Ecto neural progenitor cell (in vitro differentiated cells): ENCODE results near the gene MACROH2A1.

Experiments
- DNase-seq: peaks from one replicate; pipeline ENCODE4 v3.0.0-alpha.2; 2018; ENCODE audit warnings: low spot score

MACROH2A1 gene

GRCh38 chr5:135398855-135399793 lies at the start of gene MACROH2A1:
TSS of gene MACROH2A1 (minus strand) at chr5:135399231. CDS start at chr5:135389093, 10,138 bp downstream.
- peak; percentile 90 for DNase-seq

- no peak for DNase-seq
These were observed 49.2 kb upstream of the MACROH2A1 start for GRCh38 chr5:135448071-135448739.

DNA sequence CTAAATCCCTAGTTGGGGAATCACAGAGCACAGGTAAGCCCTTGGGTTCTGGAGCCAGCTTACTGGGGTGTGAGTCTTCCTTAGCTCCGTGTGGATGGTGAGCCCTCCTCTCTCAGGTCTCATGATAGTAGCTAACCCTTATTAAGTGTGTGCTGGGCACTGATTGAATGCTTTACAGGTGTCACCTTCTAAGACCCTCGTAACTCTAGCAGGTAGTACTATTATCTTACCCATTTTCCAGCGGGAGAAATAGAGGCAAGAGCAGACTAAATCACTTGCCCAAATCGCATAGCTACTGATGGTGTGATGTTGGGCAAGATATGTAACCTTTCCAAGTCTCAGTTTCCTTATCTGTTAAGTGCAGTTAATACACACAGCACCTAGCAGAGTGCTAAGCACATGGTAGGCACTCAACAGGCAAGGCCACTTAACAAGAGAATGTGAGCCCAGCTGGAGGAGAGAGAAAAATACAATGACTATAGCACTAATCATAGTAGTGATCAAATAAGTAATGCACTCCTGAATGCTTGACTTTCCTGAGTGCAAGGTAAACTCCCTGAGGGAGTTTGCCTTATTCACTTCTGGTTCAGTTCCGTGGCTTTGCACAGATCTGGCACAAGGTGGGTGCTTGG lies 48.4 kb upstream of the MACROH2A1 start, which contains the start of gene DCANP1:
Gene DCANP1 (minus strand): TSS at position 51 of the 632 bp plus-strand sequence. CDS start 240 bp downstream, outside the sequence.
- no peak for DNase-seq

DNA sequence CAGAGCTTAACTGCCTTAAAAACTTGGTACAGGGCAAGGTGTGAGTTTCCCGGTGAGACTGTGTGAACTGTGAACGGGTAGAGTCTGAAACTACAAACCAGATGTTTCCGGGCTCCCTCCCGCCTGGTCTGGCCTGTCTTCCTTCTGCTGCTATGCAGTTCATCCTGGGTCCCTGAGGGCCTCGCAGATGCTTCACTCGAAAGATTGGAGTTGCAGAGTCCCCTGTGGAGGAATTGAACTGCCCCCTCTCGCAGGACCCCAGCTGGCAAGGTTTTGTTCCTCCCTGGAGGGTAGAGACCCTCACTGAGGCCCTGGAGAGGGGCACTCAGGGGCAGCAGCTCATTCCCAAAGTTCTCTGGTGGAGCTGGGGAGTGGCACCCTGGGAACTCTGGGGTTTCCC lies 47.6 kb upstream of the MACROH2A1 start:
- DNase-seq: no peak

DNA sequence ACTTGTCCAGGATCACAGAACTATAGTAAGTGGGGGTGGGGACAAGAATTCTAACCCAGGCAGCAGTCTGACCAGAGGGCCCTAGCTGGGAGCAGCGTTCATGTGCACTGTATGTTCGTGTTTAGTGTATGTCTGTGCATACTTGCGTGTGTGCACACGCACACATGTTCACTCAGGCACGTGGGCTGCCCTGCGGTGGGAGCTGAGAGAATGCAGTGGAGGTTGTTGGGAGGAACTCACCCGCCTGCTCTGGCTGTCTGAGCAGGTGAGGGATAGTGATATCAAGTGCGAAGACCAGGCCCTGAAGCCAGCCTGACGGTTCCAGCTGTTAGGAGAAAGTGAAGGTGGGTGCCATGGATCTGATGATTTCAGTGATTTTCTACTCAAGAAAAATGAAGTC lies 47.2 kb upstream of the MACROH2A1 start:
- DNase-seq: peak; percentile 20

GRCh38 chr5:135445306-135445985 lies 46.4 kb upstream of the MACROH2A1 start:
- DNase-seq: peak; percentile 37

DNA sequence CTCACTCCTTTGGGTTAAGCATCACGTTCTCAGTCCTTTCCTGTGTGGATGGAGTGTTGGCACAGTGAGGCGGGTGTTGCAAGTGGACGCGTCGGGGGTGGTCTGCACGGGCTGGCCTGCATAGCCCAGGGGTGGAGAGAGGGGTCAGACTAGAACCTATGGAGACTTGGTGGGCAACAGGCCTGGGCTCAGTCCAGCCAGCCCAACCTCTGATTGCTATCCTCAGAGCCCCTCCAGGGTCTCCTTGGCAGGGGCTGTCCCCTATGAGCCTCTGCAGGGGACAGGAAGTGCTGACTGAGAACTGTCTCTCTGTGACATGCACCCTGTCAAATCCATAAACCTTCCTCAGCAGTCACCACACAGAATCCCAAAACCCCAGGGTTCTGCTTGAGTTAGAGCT lies 45.9 kb upstream of the MACROH2A1 start:
- no peak for DNase-seq

- DNase-seq: peak; percentile 44
These were observed 45.3 kb upstream of the MACROH2A1 start for GRCh38 chr5:135444360-135444759.

- DNase-seq: peak; percentile 43
These were observed 44.3 kb upstream of the MACROH2A1 start for GRCh38 chr5:135443161-135443960.

- peak; percentile 48 for DNase-seq
These were observed 43.6 kb upstream of the MACROH2A1 start for GRCh38 chr5:135442431-135443160.

DNA sequence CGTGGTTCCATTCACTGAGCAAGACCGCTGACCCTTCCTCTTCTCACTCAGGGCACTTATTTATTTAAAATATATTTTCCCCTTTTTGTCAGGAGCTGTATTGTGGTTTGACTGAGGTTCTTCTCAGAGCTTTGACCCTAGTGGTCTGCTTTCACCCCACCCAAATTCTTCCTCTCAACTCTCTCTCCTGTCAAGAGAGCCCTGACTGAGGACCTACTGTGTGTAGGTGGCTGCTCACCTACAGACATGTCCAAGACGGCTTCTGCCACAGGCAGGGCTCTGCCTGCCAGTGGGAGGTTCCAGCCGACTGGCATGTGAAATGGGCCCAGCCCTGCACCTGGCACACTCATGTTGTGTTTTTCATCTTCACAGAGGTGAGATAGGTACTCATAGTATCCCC lies 42.9 kb upstream of the MACROH2A1 start:
- peak; percentile 18 for DNase-seq

DNA sequence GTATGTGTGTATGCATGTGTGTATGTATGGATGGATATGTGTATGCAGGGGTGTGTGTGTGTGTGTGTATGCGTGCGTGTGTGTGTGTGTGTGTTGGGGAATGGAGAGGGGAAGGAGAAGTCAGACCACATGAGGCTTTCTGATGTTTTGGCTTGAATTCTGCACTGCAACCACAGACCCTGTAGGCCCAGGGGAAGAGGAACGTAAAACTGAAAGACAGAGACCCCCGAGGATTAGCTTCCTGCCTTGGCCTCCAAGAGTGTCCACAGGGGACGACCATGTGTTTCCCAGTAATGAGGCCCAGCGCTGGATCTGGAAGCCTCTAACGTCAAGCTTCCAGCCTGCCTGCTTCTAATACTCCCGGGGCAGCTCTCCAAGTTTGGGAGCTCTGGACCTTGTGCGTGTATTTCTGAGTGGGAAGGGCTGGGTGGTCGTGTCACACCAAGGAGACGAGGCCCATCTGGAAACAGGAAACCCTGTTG lies 42.4 kb upstream of the MACROH2A1 start:
- DNase-seq: peak; percentile 41

- peak; percentile 29 for DNase-seq
These were observed 41.9 kb upstream of the MACROH2A1 start for GRCh38 chr5:135440916-135441315.

- DNase-seq: peak; percentile 47
These were observed 40.5 kb upstream of the MACROH2A1 start for GRCh38 chr5:135439231-135440205.

DNA sequence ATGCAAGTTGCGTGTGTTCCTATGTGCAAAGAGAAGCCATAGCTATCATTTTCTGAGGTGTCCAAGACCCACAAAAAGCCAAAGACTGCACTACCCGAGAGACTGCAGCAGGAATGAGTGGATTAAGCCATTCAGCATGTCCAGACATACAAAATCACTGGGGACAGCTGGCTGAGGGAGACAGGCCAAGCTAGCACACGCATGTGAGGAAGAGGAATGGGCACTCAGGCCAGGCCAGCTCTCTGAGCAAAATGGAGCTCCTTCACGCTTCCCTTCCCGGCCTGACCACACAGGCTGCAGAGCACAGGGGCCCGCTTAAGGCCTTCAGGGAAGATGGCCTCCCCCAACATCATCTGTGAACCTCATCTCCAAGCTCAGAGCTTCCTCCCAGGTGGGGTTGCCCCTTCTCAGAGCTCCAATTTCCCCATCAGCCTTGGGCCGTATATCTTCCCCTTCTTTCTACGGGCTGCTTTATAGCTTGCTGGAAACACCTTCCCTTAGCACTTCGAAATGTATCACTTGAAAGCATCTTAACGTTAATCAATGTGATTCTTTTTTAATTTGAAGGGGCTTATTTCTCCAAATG lies 39.7 kb upstream of the MACROH2A1 start:
- peak; percentile 39 for DNase-seq

DNA sequence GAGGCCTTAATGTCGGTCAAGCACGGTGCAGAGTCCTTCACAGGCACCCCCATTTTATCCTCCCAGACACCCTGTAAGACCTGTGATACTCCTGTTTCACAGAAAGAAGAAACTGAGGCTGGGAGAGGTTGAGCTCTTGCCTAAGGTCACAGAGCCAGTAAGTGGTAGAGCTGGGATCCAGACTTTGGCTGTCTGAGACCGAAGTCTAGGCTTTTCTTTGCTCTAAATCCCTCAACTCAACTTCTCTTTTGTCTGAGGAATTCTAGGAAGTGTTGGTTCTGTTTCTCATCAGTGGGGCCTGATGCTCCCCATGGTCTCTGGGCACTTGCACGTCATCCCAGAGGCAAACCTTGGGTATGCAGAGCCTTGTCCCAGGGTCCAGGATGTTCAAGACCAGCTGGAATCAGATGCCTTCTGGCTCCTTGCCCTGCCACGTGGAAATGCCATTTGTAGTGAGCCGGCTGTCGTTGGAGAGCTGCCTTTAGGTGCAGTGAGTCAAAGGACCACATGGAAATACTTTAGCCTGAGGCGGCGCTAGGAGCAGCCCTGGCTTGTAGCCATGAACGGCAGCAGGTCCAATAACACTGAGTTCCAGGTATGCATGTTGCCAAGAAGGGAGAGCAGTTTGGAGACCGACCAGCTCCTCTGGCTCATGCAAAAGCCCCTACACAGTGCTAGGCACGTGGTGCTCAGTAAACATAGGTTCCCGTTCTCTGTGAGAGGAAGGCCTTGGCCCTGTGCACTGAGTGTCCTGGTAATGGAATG lies 38.9 kb upstream of the MACROH2A1 start:
- peak; percentile 46 for DNase-seq

DNA sequence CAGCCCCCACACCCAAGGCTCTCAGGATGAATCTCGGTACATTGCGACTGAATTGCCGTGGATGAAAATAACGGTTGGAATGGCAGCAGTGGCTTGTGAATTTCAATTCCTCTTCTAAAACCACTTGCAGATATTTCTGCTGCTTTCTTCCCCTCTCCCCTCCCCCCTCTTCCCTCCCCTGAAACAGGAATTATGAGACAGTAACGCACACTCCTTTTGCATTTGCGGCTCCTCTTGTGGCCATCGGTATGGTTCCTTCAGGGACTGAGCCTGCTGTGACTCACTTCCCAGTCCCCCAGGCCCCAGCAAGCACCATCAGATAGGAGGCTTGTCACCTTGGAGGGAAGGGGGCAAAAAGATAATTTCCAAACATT lies 38.4 kb upstream of the MACROH2A1 start:
- DNase-seq: peak; percentile 13

GRCh38 chr5:135436951-135437418 lies 38.0 kb upstream of the MACROH2A1 start:
- DNase-seq: peak; percentile 36
